Tibial artery (tissue), 4 donors: Measurements from ENCODE around the gene SLX9.

ENCODE experiments used
- DNase-seq, 2 donors: peaks; one replicate each; pipeline ENCODE4 v3.0.0-alpha.2; 2019
- H3K27ac ChIP-seq, 2 donors: fragments of 200-600 bp; sonication (generic) in 1 of 2; 1 replicate in 1 of 2; 2 replicates in 1 of 2; pipeline ENCODE4 v1.5.1; 2018 to 2019; ENCODE audit warnings: mild to moderate bottlenecking in 1 of 2
- H3K27me3 ChIP-seq, 2 donors: fragments of 200-600 bp; sonication (generic) in 1 of 2; one replicate each; pipeline versions ENCODE4 v1.5.1 to v1.6.0; 2016 to 2019
- H3K36me3 ChIP-seq, 3 donors: fragments of 200-600 bp; sonication (generic) in 2 of 3; one replicate each; pipeline ENCODE4 v1.5.1; 2016 to 2019; ENCODE audit warnings: mild to moderate bottlenecking in 2 of 3
- H3K4me1 ChIP-seq, 4 donors: fragments of 200-600 bp; sonication (generic) in 2 of 4; 1 replicate in 3 of 4; 2 replicates in 1 of 4; pipeline ENCODE4 v1.5.1; 2016 to 2019
- H3K4me3 ChIP-seq, 2 donors: fragments of 200-600 bp; sonication (generic) in 1 of 2; 1 replicate in 1 of 2; 2 replicates in 1 of 2; pipeline ENCODE4 v1.5.1; 2018 to 2019; ENCODE audit warnings: mild to moderate bottlenecking in 2 of 2
- H3K9me3 ChIP-seq, 3 donors: fragments of 200-600 bp; sonication (generic) in 1 of 3; one replicate each; pipeline ENCODE4 v1.5.1; 2016 to 2019
- CTCF ChIP-seq, 2 experiments: fragments of 200-600 bp in 1 of 2; fragments of 450-650 bp in 1 of 2; IDR thresholded peaks; one replicate each; pipeline ENCODE4 v1.5.1; 2017 to 2019; ENCODE audit warnings: antibody characterized with exemption in 2 of 2, mild to moderate bottlenecking in 1 of 2, moderate library complexity in 1 of 2
- intact Hi-C: fragments of 100-400 bp; cut with DNase I; formaldehyde crosslinking; loops from one replicate; pipeline ENCODE4 v1.15.0; 2023; ENCODE audit warnings: low total_unique reads

The SLX9 gene

GRCh38 chr21:45002381-45003204 lies 62.8 kb downstream of the SLX9 start:
- H3K27ac ChIP-seq = peak overlapping the region; percentile 75 to 78
- H3K9me3 ChIP-seq = peaks cover 0 to 4% (median 0%) of the 10 kb centered on the region in 3 donors
- intact Hi-C loops = no loop called here
- no peak for TF ChIP-seq CTCF (IDR thresholded peaks at IDR 0.05)
- no peaks in the 10 kb centered on the region for H3K27me3 ChIP-seq
- H3K4me3 ChIP-seq = no peak overlapping the region
- DNase-seq = peak; percentile 18 to 65
- peaks cover 7 to 69% (median 65%) of the 10 kb centered on the region in 4 donors for H3K4me1 ChIP-seq
- H3K36me3 ChIP-seq = no peaks in the 10 kb centered on the region

- H3K27ac ChIP-seq = peak overlapping the region; percentile 75 to 78
These were observed 63.7 kb downstream of the SLX9 start for GRCh38 chr21:45003331-45004058.

GRCh38 chr21:45004059-45004422 lies 64.2 kb downstream of the SLX9 start:
- peaks cover 0 to 4% (median 0%) of the 10 kb centered on the region in 3 donors for H3K9me3 ChIP-seq
- TF ChIP-seq CTCF (IDR thresholded peaks at IDR 0.05) = no peak
- no peaks in the 10 kb centered on the region for H3K27me3 ChIP-seq
- H3K36me3 ChIP-seq = no peaks in the 10 kb centered on the region
- H3K4me1 ChIP-seq = peaks cover 7 to 55% (median 51%) of the 10 kb centered on the region in 4 donors
- H3K27ac ChIP-seq = peak overlapping the region; percentile 75 to 78
- peak in 1 of 2 donors; percentile 63 for DNase-seq
- intact Hi-C loops = no loop called here
- no peak overlapping the region for H3K4me3 ChIP-seq

More at GRCh38 chr21:45003331-45004058, 63.7 kb downstream of the SLX9 start:
- H3K4me3 ChIP-seq = no peak overlapping the region
- peaks cover 0 to 4% (median 0%) of the 10 kb centered on the region in 3 donors for H3K9me3 ChIP-seq
- intact Hi-C loops = no loop called here
- DNase-seq = peak; percentile 22 to 70
- TF ChIP-seq CTCF (IDR thresholded peaks at IDR 0.05) = peak; percentile 33 to 41
- no peaks in the 10 kb centered on the region for H3K36me3 ChIP-seq
- H3K27me3 ChIP-seq = no peaks in the 10 kb centered on the region
- peaks cover 7 to 60% (median 56%) of the 10 kb centered on the region in 4 donors for H3K4me1 ChIP-seq

GRCh38 chr21:45004481-45005247 lies 64.8 kb downstream of the SLX9 start:
- peak overlapping the region; percentile 75 to 78 for H3K27ac ChIP-seq
- H3K9me3 ChIP-seq = peaks cover 0 to 4% (median 0%) of the 10 kb centered on the region in 3 donors
- peak; percentile 19 to 66 for DNase-seq
- intact Hi-C loops = no loop called here
- no peaks in the 10 kb centered on the region for H3K36me3 ChIP-seq
- no peaks in the 10 kb centered on the region for H3K27me3 ChIP-seq
- TF ChIP-seq CTCF (IDR thresholded peaks at IDR 0.05) = no peak
- peaks cover 7 to 49% (median 46%) of the 10 kb centered on the region in 4 donors for H3K4me1 ChIP-seq
- H3K4me3 ChIP-seq = no peak overlapping the region

GRCh38 chr21:45006536-45007095 lies 66.8 kb downstream of the SLX9 start:
- H3K36me3 ChIP-seq = no peaks in the 10 kb centered on the region
- no peak overlapping the region for H3K27ac ChIP-seq
- TF ChIP-seq CTCF (IDR thresholded peaks at IDR 0.05) = no peak
- DNase-seq = peak in 1 of 2 donors; percentile 24
- H3K4me1 ChIP-seq = peaks cover 2 to 35% (median 26%) of the 10 kb centered on the region in 4 donors
- intact Hi-C loops = no loop called here
- H3K9me3 ChIP-seq = peaks cover 0 to 4% (median 0%) of the 10 kb centered on the region in 3 donors
- H3K27me3 ChIP-seq = no peaks in the 10 kb centered on the region
- H3K4me3 ChIP-seq = no peak overlapping the region
